Osteocyte (in vitro differentiated cells): ENCODE results near the gene ACP4. TPM values are rescaled to one million over a fixed set of nuclear protein-coding genes. Genes with fewer than 3 reads are reported as not detected.

Experiments used
- DNase-seq: peaks from one replicate; pipeline ENCODE4 v3.0.0; 2021; ENCODE audit warnings: mixed read lengths; ENCODE audit not compliant: unreplicated experiment; ENCODE audit errors: extremely low spot score
- H3K27ac Mint-ChIP-seq: one replicate; pipeline ENCODE4 v1.8.0; 2021; ENCODE audit warnings: mild to moderate bottlenecking, mixed read lengths; ENCODE audit not compliant: unreplicated experiment
- H3K27me3 Mint-ChIP-seq: one replicate; pipeline ENCODE4 v1.8.0; 2021; ENCODE audit warnings: mixed read lengths; ENCODE audit not compliant: unreplicated experiment
- H3K36me3 Mint-ChIP-seq: one replicate; pipeline ENCODE4 v1.8.0; 2021; ENCODE audit warnings: mixed read lengths; ENCODE audit not compliant: unreplicated experiment
- H3K4me1 Mint-ChIP-seq: one replicate; pipeline ENCODE4 v1.8.0; 2021; ENCODE audit warnings: mixed read lengths; ENCODE audit not compliant: unreplicated experiment
- H3K4me3 Mint-ChIP-seq: one replicate; pipeline ENCODE4 v1.8.0; 2021; ENCODE audit warnings: mild to moderate bottlenecking, moderate library complexity, mixed read lengths; ENCODE audit not compliant: unreplicated experiment
- H3K9me3 Mint-ChIP-seq: one replicate; pipeline ENCODE4 v1.8.0; 2021; ENCODE audit warnings: mixed read lengths; ENCODE audit not compliant: unreplicated experiment
- CTCF ChIP-seq: fragments of 200-600 bp; sonication (generic); IDR thresholded peaks from 2 replicates; pipeline ENCODE4 v1.5.0; 2021; ENCODE audit warnings: antibody characterized with exemption, mild to moderate bottlenecking, moderate library complexity
- total RNA-seq: library from RNA; stranded (reverse); gene quantifications from 2 replicates; pipeline ENCODE4 v1.2.1, GENCODE V29; 2021

Gene ACP4
- total RNA-seq, 1 donor from 2014 or later, result not detected

- no peak for TF ChIP-seq CTCF
- no peaks in the 10 kb centered on the region for H3K36me3 Mint-ChIP-seq
- no peak overlapping the region for H3K27ac Mint-ChIP-seq
- no peak for DNase-seq
- peaks cover 5% of the 10 kb centered on the region for H3K9me3 Mint-ChIP-seq
- no peaks in the 10 kb centered on the region for H3K27me3 Mint-ChIP-seq
- peaks cover 9% of the 10 kb centered on the region for H3K4me1 Mint-ChIP-seq
- no peak overlapping the region for H3K4me3 Mint-ChIP-seq
These were observed 49.8 kb downstream of the ACP4 start for GRCh38 chr19:50839712-50840655.

- DNase-seq, result no peak
- Mint-ChIP-seq H3K27ac (no peak overlapping the region), H3K4me3 (no peak overlapping the region), H3K4me1 (no peaks in the 10 kb centered on the region), H3K9me3 (peaks cover 5% of the 10 kb centered on the region), H3K36me3 (no peaks in the 10 kb centered on the region), H3K27me3 (no peaks in the 10 kb centered on the region)
- no peak for TF ChIP-seq CTCF
These were observed 51.9 kb downstream of the ACP4 start for GRCh38 chr19:50842130-50842529.

GRCh38 chr19:50843205-50843604 lies 53.0 kb downstream of the ACP4 start:
- no peaks in the 10 kb centered on the region for H3K4me1 Mint-ChIP-seq
- no peak overlapping the region for H3K4me3 Mint-ChIP-seq
- H3K9me3 Mint-ChIP-seq, result peaks cover 5% of the 10 kb centered on the region
- no peak for DNase-seq
- no peak overlapping the region for H3K27ac Mint-ChIP-seq
- TF ChIP-seq CTCF, result no peak
- H3K36me3 Mint-ChIP-seq, result no peaks in the 10 kb centered on the region
- H3K27me3 Mint-ChIP-seq, result no peaks in the 10 kb centered on the region

- DNase-seq, result no peak
- H3K9me3 Mint-ChIP-seq, result peaks cover 5% of the 10 kb centered on the region
These were observed 53.5 kb downstream of the ACP4 start for GRCh38 chr19:50843701-50844221.

More at GRCh38 chr19:50843701-50844221, 53.5 kb downstream of the ACP4 start:
- H3K36me3 Mint-ChIP-seq, result no peaks in the 10 kb centered on the region
- H3K27ac Mint-ChIP-seq, result no peak overlapping the region
- TF ChIP-seq CTCF, result no peak
- H3K4me1 Mint-ChIP-seq, result no peaks in the 10 kb centered on the region
- no peak overlapping the region for H3K4me3 Mint-ChIP-seq
- no peaks in the 10 kb centered on the region for H3K27me3 Mint-ChIP-seq
